K562 (cell line): ENCODE results near the gene PSPH. TPM values are rescaled to one million over a fixed set of nuclear protein-coding genes. Genes with fewer than 3 reads are reported as not detected.

Experiments used
- CHCHD3 ChIP-seq: fragments of 250-450 bp; sonication (Bioruptor Pico); IDR thresholded peaks from 2 replicates; pipeline ENCODE4 v2.1.2; 2022; ENCODE audit warnings: mild to moderate bottlenecking
- CREM ChIP-seq: IDR thresholded peaks from 2 replicates; pipeline ENCODE4 v1.6.1; 2014; ENCODE audit warnings: antibody characterized with exemption, low read depth
- EHMT2 ChIP-seq: fragments of 450-650 bp; IDR thresholded peaks from 2 replicates; pipeline ENCODE4 v1.6.1; 2018; ENCODE audit warnings: antibody characterized with exemption
- EP300 ChIP-seq: IDR thresholded peaks from 2 replicates; pipeline ENCODE4 v1.6.1; 2012; ENCODE audit warnings: low read length, improper control_type of control experiment
- FOXM1 ChIP-seq, 2 experiments: fragments of 450-650 bp in 1 of 2; sonication (generic) in 1 of 2; formaldehyde crosslinking in 1 of 2; IDR thresholded peaks; 2 replicates each; pipeline versions ENCODE4 v1.6.1 to v1.9.0; 2017 to 2022; ENCODE audit warnings: low read depth in 2 of 2, mild to moderate bottlenecking in 2 of 2, missing genetic modification reagents in 1 of 2, moderate library complexity in 1 of 2
- GABPB2 ChIP-seq: fragments of 250-450 bp; sonication (Bioruptor Pico); conservative IDR thresholded peaks from 2 replicates; pipeline ENCODE4 v1.5.1; 2021; ENCODE audit warnings: mild to moderate bottlenecking
- JUNB ChIP-seq: fragments of 450-650 bp; formaldehyde crosslinking; conservative IDR thresholded peaks from 2 replicates; pipeline ENCODE4 v1.4.0; 2020; ENCODE audit warnings: mild to moderate bottlenecking
- MCM5 ChIP-seq: fragments of 450-650 bp; IDR thresholded peaks from 2 replicates; pipeline ENCODE4 v1.6.1; 2016; ENCODE audit warnings: low read depth
- MEF2D ChIP-seq: conservative IDR thresholded peaks from 2 replicates; pipeline ENCODE4 v1.6.1; 2016; ENCODE audit warnings: low read depth, missing genetic modification characterization, missing compliant biosample characterization
- MTA2 ChIP-seq: fragments of 450-650 bp; IDR thresholded peaks from 2 replicates; pipeline ENCODE4 v1.6.1; 2016; ENCODE audit warnings: low read depth
- NR1H2 ChIP-seq: sonication (generic); formaldehyde crosslinking; IDR thresholded peaks from 2 replicates; pipeline ENCODE4 v1.4.0; 2020; ENCODE audit warnings: mild to moderate bottlenecking, missing genetic modification reagents
- POLR2H ChIP-seq: IDR thresholded peaks from 2 replicates; pipeline ENCODE4 v1.6.1; 2016; ENCODE audit warnings: missing genetic modification characterization, low read depth, mild to moderate bottlenecking, control low read depth, missing compliant biosample characterization, moderate library complexity
- PURB ChIP-seq: sonication (generic); formaldehyde crosslinking; IDR thresholded peaks from 2 replicates; pipeline ENCODE4 v1.9.0; 2021; ENCODE audit warnings: low read depth, mild to moderate bottlenecking, missing genetic modification reagents
- RBBP5 ChIP-seq: fragments of 200-600 bp; sonication (generic); IDR thresholded peaks from 2 replicates; pipeline ENCODE4 v1.6.1; 2012; ENCODE audit warnings: borderline replicate concordance, mild to moderate bottlenecking, low read length, control low read depth, inconsistent platforms; ENCODE audit not compliant: insufficient read depth, poor library complexity, severe bottlenecking
- RCOR1 ChIP-seq, 2 experiments: IDR thresholded peaks; 2 replicates each; pipeline ENCODE4 v1.6.1; 2012; ENCODE audit warnings: low read depth in 2 of 2, low read length in 2 of 2, borderline replicate concordance in 1 of 2, improper control_type of control experiment in 1 of 2
- SLC30A9 ChIP-seq: fragments of 250-450 bp; sonication (Bioruptor Pico); IDR thresholded peaks from 2 replicates; pipeline ENCODE4 v1.8.0; 2022; ENCODE audit warnings: mild to moderate bottlenecking, moderate library complexity
- SNRNP70 ChIP-seq: fragments of 200-400 bp; formaldehyde crosslinking; optimal IDR thresholded peaks from 2 replicates; pipeline ENCODE3; 2017; ENCODE audit warnings: low read depth, low read length
- STAT6 ChIP-seq: sonication (generic); formaldehyde crosslinking; IDR thresholded peaks from 2 replicates; pipeline ENCODE4 v1.8.1; 2023; ENCODE audit warnings: mild to moderate bottlenecking, missing genetic modification reagents
- TBL1XR1 ChIP-seq, 2 experiments: IDR thresholded peaks; 2 replicates each; pipeline ENCODE4 v1.6.1; 2012; ENCODE audit warnings: improper control_type of control experiment in 2 of 2, low read length in 2 of 2, mild to moderate bottlenecking in 1 of 2
- U2AF2 ChIP-seq: fragments of 200-400 bp; formaldehyde crosslinking; optimal IDR thresholded peaks from 2 replicates; pipeline ENCODE3; 2017; ENCODE audit warnings: low read depth, mild to moderate bottlenecking, low read length
- ZBTB11 ChIP-seq, 3 experiments: fragments of 200-800 bp in 1 of 3; fragments of 250-450 bp in 1 of 3; fragments of 450-650 bp in 1 of 3; sonication (Bioruptor Pico) in 1 of 3; sonication (Bioruptor generic) in 1 of 3; formaldehyde crosslinking in 1 of 3; IDR thresholded peaks; 2 replicates each; pipeline versions ENCODE4 v1.6.1 to v1.8.0; 2016 to 2022; ENCODE audit warnings: mild to moderate bottlenecking in 2 of 3, missing genetic modification characterization in 2 of 3, missing compliant biosample characterization in 1 of 3, moderate library complexity in 1 of 3
- ZNF134 ChIP-seq: fragments of 250-450 bp; sonication (Bioruptor Pico); conservative IDR thresholded peaks from 2 replicates; pipeline ENCODE4 v1.4.0; 2020
- ZNF253 ChIP-seq: fragments of 250-450 bp; sonication (Bioruptor Pico); conservative IDR thresholded peaks from 2 replicates; pipeline ENCODE4 v1.6.1; 2021; ENCODE audit warnings: mild to moderate bottlenecking
- polyA plus RNA-seq, 8 experiments: library from polyadenylated mRNA; depleted of rRNA in 4 of 8; stranded (reverse) in 5 of 8; unstranded in 3 of 8; fragments of >200 nt; fragmentation: Nextera tagmentation in 2 of 8; fragmentation: Illumina TruSeq in 1 of 8; extraction: Ambion mirVana in 2 of 8; extraction: Trizol in 1 of 8; gene quantifications; 2 replicates each; pipeline versions ENCODE4 v1.2.1 to v1.2.3, GENCODE V29; 2011 to 2014; ENCODE audit warnings: inconsistent platforms in 1 of 8, missing spikeins in 1 of 8
- total RNA-seq, 7 experiments: library from RNA; depleted of rRNA in 6 of 7; stranded (reverse); fragments of >200 nt in 6 of 7; fragmentation: Illumina TruSeq in 2 of 7; extraction: Trizol in 2 of 7; gene quantifications; 2 replicates each; pipeline versions ENCODE4 v1.2.1 to v1.2.3, GENCODE V29; 2011 to 2021; ENCODE audit warnings: low replicate concordance in 1 of 7

PSPH gene
- total and polyA plus RNA-seq, 9 of the 15 experiments (the other 6 are each of a cell fraction or from before 2014, with no cell fraction given), result 6.3 to 46.8 (median 20.2) TPM

GRCh38 chr7:56062382-56062781 lies 11.1 kb upstream of the PSPH start (continued):
- no peak for TF ChIP-seq GABPB2
- 0 out of 2 replicates have a peak, but pooled peaks have one; percentile 14 for TF ChIP-seq MEF2D (tag)
- TF ChIP-seq RBBP5, result no peak
- TF ChIP-seq MCM5, result no peak
- 0 out of 4 replicates have a peak, but pooled peaks of 1 of the 2 experiments have one; percentile 55 for TF ChIP-seq RCOR1 (IDR thresholded peaks at IDR 0.05; ENCODE audit: borderline replicate concordance in 1 of 2, low read depth in 2 of 2, low read length in 2 of 2)
- TF ChIP-seq ZNF134 (CRISPR knock-in tag), result no peak
- no peak for TF ChIP-seq ZNF253
- TF ChIP-seq EHMT2, result no peak
- no peak for TF ChIP-seq CHCHD3
- peak; percentile 55; the same call in 1 of the 2 replicates for TF ChIP-seq EP300
- no peak for TF ChIP-seq MTA2
- TF ChIP-seq FOXM1 (IDR thresholded peaks at IDR 0.05; ENCODE audit: low read depth), result no peak
- no peak for TF ChIP-seq FOXM1 (CRISPR knock-in tag; IDR thresholded peaks at IDR 0.05; ENCODE audit: low read depth)
- TF ChIP-seq NR1H2 (CRISPR knock-in tag), result no peak
- TF ChIP-seq POLR2H (tag), result no peak
- TF ChIP-seq STAT6 (CRISPR knock-in tag), result no peak
- peak in 1 of 2 experiments; percentile 35; a peak in 1 of 4 replicates for TF ChIP-seq TBL1XR1 (IDR thresholded peaks at IDR 0.05; ENCODE audit: low read length in 2 of 2)
- TF ChIP-seq CREM, result peak; percentile 33; the same call in 1 of the 2 replicates
- TF ChIP-seq U2AF2, result no peak
- TF ChIP-seq SLC30A9 (CRISPR knock-in tag), result no peak
- TF ChIP-seq PURB (CRISPR knock-in tag), result no peak
- no peak for TF ChIP-seq ZBTB11 (CRISPR knock-in tag; IDR thresholded peaks at IDR 0.05)
- TF ChIP-seq JUNB (CRISPR knock-in tag), result no peak
- TF ChIP-seq SNRNP70, result no peak
